ENCODE data around the gene KCNMB2. TPM values are rescaled to one million over a fixed set of nuclear protein-coding genes. Genes with fewer than 3 reads are reported as not detected.

KCNMB2 gene
- polyA plus RNA-seq, 1 of the 3 experiments (the other 2 are of a cell fraction), result not detected

DNA sequence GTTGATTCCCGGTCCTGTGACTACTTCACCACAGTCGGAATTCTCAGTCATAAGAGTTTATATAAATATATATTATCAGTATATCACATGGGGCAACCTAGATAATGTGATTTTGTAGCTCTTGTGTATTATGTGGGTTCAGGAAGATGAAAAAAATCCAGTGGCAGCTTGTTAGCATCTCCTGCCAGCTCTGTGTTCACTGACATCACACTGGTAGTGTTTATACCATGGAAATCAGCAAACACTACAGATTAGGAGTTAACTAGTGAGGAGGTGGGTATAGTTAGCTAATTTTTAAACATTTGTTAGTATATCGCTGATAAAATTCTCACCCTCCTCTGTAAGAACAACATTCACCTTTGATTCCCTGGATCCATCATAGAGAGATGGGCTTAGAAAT lies 44.5 kb upstream of the KCNMB2 start (continued):
- TF ChIP-seq ZBTB33 (IDR thresholded peaks at IDR 0.05; ENCODE audit: borderline replicate concordance, low read depth) (no peak), RCOR1 (IDR thresholded peaks at IDR 0.05; ENCODE audit: low read length) (no peak), NFIC (IDR thresholded peaks at IDR 0.05; ENCODE audit: borderline replicate concordance) (no peak), TEAD4 (IDR thresholded peaks at IDR 0.05; ENCODE audit: borderline replicate concordance, insufficient read depth) (no peak), RXRA (IDR thresholded peaks at IDR 0.05; ENCODE audit: borderline replicate concordance, low read depth) (no peak), FOXM1 (IDR thresholded peaks at IDR 0.05; ENCODE audit: low read depth) (no peak), MEF2A (IDR thresholded peaks at IDR 0.05; ENCODE audit: borderline replicate concordance, low read depth) (no peak), USF1 (IDR thresholded peaks at IDR 0.05; ENCODE audit: borderline replicate concordance, low read depth) (no peak), POLR2AphosphoS5 (IDR thresholded peaks at IDR 0.05; ENCODE audit: low read depth, low read length) (no peak), USF2 (IDR thresholded peaks at IDR 0.05; ENCODE audit: borderline replicate concordance, low read depth, low read length) (no peak)
- TF ChIP-seq, protein P1, sequence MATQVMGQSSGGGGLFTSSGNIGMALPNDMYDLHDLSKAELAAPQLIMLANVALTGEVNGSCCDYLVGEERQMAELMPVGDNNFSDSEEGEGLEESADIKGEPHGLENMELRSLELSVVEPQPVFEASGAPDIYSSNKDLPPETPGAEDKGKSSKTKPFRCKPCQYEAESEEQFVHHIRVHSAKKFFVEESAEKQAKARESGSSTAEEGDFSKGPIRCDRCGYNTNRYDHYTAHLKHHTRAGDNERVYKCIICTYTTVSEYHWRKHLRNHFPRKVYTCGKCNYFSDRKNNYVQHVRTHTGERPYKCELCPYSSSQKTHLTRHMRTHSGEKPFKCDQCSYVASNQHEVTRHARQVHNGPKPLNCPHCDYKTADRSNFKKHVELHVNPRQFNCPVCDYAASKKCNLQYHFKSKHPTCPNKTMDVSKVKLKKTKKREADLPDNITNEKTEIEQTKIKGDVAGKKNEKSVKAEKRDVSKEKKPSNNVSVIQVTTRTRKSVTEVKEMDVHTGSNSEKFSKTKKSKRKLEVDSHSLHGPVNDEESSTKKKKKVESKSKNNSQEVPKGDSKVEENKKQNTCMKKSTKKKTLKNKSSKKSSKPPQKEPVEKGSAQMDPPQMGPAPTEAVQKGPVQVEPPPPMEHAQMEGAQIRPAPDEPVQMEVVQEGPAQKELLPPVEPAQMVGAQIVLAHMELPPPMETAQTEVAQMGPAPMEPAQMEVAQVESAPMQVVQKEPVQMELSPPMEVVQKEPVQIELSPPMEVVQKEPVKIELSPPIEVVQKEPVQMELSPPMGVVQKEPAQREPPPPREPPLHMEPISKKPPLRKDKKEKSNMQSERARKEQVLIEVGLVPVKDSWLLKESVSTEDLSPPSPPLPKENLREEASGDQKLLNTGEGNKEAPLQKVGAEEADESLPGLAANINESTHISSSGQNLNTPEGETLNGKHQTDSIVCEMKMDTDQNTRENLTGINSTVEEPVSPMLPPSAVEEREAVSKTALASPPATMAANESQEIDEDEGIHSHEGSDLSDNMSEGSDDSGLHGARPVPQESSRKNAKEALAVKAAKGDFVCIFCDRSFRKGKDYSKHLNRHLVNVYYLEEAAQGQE (IDR thresholded peaks at IDR 0.05; ENCODE audit: low read depth, low read length), result no peak

- Histone ChIP-seq H3K27ac (ENCODE audit: low read depth in 2 of 2, low read length in 1 of 2) (no peak overlapping the region), H3K79me2 (ENCODE audit: insufficient read depth) (no peaks in the 10 kb centered on the region), H3K4me2 (no peak overlapping the region), H3F3A (replicated peaks; ENCODE audit: insufficient read depth) (no peaks in the 10 kb centered on the region), H3K27me3 (ENCODE audit: insufficient read depth) (no peaks in the 10 kb centered on the region), H3K9me2 (no peaks in the 10 kb centered on the region), H3K36me3 (replicated peaks in 1 of 2; ENCODE audit: control insufficient read depth in 1 of 2, insufficient read depth in 2 of 2, low read length in 1 of 2) (no peaks in the 10 kb centered on the region), H3K9me3 (no peaks in the 10 kb centered on the region), H3K4me1 (ENCODE audit: control insufficient read depth in 1 of 2, insufficient read depth in 2 of 2, low read depth in 1 of 2, low read length in 1 of 2) (no peaks in the 10 kb centered on the region), H4K20me1 (ENCODE audit: insufficient read depth) (no peaks in the 10 kb centered on the region), H2AFZ (ENCODE audit: low read depth) (no peak overlapping the region), H3K4me3 (ENCODE audit: low read depth in 2 of 2, low read length in 1 of 2) (no peak overlapping the region), H3K9ac (no peak overlapping the region)
- WGBS (ENCODE audit: low lambda C conversion rate), result 36% methylated on average over 3 of the region's 3 CpGs
- no peak for DNase-seq
- ChIA-PET POLR2A (no interaction called here), CTCF (no interaction called here)
- TF ChIP-seq GABPA (IDR thresholded peaks at IDR 0.05; ENCODE audit: low read depth) (no peak), JUND (IDR thresholded peaks at IDR 0.05) (no peak), EZH2phosphoT487 (IDR thresholded peaks at IDR 0.05; ENCODE audit: borderline replicate concordance, low read depth) (no peak), RAD21 (IDR thresholded peaks at IDR 0.05; ENCODE audit: low read length) (no peak), FOSL2 (IDR thresholded peaks at IDR 0.05; ENCODE audit: borderline replicate concordance, low read depth) (no peak), ELF1 (IDR thresholded peaks at IDR 0.05) (no peak), SIN3A (IDR thresholded peaks at IDR 0.05; ENCODE audit: borderline replicate concordance, low read depth, low read length) (no peak), RXRA (IDR thresholded peaks at IDR 0.05; ENCODE audit: borderline replicate concordance, low read depth) (no peak), GATA2 (CRISPR knock-in tag; IDR thresholded peaks at IDR 0.05) (no peak)
- TF ChIP-seq, protein P2, sequence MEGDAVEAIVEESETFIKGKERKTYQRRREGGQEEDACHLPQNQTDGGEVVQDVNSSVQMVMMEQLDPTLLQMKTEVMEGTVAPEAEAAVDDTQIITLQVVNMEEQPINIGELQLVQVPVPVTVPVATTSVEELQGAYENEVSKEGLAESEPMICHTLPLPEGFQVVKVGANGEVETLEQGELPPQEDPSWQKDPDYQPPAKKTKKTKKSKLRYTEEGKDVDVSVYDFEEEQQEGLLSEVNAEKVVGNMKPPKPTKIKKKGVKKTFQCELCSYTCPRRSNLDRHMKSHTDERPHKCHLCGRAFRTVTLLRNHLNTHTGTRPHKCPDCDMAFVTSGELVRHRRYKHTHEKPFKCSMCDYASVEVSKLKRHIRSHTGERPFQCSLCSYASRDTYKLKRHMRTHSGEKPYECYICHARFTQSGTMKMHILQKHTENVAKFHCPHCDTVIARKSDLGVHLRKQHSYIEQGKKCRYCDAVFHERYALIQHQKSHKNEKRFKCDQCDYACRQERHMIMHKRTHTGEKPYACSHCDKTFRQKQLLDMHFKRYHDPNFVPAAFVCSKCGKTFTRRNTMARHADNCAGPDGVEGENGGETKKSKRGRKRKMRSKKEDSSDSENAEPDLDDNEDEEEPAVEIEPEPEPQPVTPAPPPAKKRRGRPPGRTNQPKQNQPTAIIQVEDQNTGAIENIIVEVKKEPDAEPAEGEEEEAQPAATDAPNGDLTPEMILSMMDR (IDR thresholded peaks at IDR 0.05), result no peak
- TF ChIP-seq, protein P3, sequence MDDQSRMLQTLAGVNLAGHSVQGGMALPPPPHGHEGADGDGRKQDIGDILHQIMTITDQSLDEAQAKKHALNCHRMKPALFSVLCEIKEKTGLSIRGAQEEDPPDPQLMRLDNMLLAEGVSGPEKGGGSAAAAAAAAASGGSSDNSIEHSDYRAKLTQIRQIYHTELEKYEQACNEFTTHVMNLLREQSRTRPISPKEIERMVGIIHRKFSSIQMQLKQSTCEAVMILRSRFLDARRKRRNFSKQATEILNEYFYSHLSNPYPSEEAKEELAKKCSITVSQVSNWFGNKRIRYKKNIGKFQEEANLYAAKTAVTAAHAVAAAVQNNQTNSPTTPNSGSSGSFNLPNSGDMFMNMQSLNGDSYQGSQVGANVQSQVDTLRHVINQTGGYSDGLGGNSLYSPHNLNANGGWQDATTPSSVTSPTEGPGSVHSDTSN (IDR thresholded peaks at IDR 0.05), result no peak
These were observed 43.7 kb upstream of the KCNMB2 start for GRCh38 chr3:178492491-178492890.

All from SK-N-SH (cell line).